IPS-18c (cell line): ENCODE data around the gene SPATA7.
"Not testable (repeated sequence)": the region's sequence is repeated elsewhere in the genome, so short reads cannot be mapped to it uniquely, and the experiment has no call there.

Source experiments
- H3K4me3 ChIP-seq: 2 replicates; pipeline ENCODE4 v1.7.0; 2013; ENCODE audit warnings: low read depth, mild to moderate bottlenecking, low read length, moderate library complexity; ENCODE audit not compliant: insufficient read depth
- H3K9me3 ChIP-seq: one replicate; pipeline ENCODE4 v1.6.1; 2013; ENCODE audit warnings: mild to moderate bottlenecking, low read length, moderate library complexity; ENCODE audit not compliant: control insufficient read depth, insufficient read depth

SPATA7 gene, protein sequence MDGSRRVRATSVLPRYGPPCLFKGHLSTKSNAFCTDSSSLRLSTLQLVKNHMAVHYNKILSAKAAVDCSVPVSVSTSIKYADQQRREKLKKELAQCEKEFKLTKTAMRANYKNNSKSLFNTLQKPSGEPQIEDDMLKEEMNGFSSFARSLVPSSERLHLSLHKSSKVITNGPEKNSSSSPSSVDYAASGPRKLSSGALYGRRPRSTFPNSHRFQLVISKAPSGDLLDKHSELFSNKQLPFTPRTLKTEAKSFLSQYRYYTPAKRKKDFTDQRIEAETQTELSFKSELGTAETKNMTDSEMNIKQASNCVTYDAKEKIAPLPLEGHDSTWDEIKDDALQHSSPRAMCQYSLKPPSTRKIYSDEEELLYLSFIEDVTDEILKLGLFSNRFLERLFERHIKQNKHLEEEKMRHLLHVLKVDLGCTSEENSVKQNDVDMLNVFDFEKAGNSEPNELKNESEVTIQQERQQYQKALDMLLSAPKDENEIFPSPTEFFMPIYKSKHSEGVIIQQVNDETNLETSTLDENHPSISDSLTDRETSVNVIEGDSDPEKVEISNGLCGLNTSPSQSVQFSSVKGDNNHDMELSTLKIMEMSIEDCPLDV

DNA sequence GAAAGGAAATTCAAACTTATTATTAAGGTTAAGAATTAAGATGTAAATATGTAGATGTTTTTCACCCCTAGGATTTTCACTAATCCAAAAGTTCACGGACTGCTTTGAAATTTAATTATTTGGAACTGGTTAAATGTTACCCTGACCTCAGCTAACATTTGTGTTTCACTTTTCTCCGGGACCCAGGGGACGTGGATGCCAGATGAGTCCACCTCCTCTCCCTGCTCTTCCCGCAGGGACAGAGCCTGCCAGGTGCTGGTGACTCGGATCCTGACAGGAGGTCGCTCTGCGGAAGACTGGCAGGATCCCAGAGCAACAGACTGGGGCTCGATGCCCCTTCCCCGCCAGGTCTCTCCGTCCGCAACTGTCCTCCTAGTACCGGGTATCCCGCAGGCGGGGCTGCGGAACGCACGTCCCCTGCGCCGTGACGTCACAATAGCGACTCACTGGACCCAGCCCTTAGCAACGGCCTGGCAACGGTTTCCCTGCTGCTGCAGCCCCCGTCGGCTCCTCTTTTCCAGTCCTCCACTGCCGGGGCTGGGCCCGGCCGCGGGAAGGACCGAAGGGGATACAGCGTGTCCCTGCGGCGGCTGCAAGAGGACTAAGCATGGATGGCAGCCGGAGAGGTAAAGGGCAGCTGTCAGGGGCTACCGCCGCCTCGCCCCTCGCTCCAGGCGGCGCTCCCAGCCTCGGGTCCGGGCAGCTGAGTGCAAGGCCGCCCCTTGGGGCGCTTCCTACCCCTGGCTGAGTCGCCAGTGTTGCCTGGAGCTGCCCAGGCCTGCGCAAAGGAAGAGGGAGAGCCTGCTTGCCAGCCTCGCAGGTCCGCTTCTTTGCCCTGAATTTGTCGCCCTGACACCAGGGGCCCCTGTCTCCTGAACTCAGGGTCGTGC, at the start of gene SPATA7:
Gene SPATA7, plus strand, starts transcription at position 446 of the 890 bp plus-strand sequence. Its CDS starts 162 bp downstream, at position 608.
- Histone ChIP-seq H3K9me3 (no peaks in the 10 kb centered on the region), H3K4me3 (peak within 1 kb of the TSS; percentile 67)

DNA sequence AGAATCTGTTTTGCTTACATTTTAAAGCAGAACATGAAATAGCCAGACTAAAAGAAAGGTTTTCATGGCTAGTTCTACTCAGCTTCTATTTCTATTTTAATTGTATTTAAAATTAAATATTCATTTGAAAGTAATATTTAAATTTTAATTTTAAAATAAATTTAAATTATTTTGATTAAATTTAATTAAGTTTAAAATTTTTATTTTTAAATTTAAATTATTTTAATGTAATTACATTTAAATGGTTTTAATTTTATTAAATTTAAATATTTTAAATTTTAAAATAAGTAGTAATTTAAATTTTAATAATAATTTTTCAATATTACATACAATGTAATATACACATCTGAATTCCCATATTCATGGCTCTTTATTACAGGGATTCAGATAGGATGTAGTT, 45.1 kb upstream of the SPATA7 start:
- Histone ChIP-seq H3K4me3 (no peak overlapping the region), H3K9me3 (no peaks in the 10 kb centered on the region)

DNA sequence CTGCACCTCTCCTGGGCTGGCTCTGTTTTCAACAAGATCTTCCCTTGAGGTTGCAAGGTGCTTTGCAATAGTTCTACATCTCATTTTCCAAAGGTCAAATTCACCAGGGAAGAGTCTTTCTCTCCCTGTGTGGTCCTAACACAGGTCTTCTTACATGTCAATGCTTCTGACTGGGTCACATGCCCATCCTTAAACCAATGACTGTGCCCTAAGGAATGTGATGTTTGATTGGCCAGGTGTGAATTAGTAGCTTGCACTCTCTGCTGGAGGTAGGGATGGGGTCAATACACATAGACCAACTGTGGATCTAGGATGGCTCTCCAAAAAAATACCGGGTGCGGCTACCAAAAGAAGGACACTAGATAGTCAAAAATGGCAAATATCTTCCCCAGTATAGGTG, 42.5 kb upstream of the SPATA7 start:
- Histone ChIP-seq H3K4me3 (no peak overlapping the region), H3K9me3 (no peaks in the 10 kb centered on the region)

DNA sequence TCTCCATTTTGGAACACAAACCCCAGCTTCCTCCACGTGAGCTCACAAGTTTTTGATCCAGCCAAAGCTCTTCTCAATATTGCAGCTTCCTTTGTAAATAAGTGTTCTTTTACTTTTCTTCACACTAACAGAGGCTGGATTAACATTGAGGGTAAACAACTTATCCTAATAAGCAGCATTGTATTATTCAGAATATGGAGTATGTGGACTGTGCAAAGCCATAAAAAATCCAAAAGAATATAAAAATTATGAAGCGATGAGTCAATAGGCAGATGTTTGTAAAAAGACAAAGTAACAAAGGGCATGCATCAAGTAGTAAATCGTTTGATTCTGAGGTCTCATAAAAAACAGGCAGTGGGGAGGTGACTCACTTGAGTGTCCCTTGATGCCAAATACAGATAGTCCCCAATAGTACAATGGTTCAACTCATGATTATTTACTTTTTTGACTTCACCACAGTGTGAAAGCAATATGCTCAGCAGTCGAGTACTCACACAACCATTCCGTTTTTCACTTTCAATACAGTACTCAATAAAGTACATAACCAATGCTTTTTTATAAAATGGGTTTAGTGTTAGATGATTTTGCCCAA, 39.3 kb upstream of the SPATA7 start:
- Histone ChIP-seq H3K9me3 (no peaks in the 10 kb centered on the region), H3K4me3 (no peak overlapping the region)

DNA sequence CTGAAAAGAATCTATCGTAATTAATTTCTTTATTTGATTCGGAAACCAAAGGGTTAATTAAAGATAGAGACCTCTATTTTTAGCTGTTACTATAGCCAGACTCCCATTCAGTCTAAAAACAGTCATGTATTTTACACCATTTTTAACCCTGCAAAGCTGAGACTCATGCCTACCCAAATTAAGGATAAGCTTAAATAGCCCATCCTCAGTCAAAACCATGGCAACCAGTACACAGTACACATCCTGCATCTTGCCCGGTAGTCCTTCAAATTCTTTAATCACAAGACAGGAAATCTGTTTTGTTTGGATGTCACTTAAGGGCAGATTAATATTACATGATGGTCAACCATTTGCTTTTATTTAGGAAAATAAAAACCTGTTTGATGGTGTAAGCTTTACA, 36.9 kb upstream of the SPATA7 start:
- Histone ChIP-seq H3K9me3 (no peaks in the 10 kb centered on the region), H3K4me3 (no peak overlapping the region)

DNA sequence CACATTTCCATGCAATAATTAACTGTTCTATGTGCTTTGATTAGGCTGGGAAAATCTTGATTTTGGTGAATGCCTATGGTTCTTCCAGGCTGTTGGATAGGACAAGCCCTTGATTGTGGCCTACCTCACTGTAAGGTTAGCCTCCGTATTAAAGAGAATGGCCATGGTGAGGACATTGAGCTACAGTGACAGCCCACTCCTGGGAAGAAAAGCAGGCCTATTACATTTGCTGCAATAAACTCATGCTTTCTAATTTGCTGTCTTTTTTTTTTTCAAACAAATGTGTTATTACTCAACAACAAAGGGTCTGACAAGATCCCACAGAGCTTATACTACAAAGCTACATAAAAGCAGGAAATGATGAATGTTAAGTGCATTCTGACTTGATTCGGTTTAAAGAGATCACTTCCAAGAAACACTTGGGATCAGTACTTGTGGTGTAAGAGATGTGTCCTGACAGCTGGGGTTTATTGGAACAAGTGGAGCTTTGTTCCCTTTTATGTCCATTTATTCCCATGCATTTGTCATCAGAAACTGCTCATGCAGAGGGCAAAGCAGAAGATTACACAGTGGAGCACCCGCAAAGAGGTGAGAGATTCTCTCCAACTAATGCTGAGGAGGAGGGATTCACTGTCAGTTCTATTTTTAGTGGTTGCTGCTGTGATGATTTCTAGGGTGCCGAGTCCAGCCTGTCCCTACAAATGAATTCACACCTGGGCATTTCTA, 33.3 kb upstream of the SPATA7 start:
- H3K4me3 ChIP-seq, result no peak overlapping the region
- no peaks in the 10 kb centered on the region for H3K9me3 ChIP-seq

DNA sequence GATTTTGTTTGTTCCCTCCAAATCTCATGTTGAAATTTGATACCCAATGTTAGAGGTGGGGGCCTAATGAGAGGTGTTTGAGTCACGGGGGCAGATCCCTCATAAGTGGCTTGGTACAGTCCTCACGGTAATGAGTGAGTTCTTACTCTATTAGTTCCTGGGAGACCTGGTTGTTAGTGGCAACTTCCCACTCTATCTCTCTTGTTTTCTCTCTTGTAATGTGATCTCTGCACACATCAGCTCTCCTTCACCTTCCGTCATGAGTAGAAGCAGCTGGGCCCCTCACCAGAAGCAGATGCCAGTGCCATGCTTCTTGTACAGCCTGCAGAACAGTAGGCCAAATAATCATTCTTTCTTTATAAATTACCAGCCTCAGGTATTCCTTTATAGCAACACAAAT, 32.8 kb upstream of the SPATA7 start:
- Histone ChIP-seq H3K9me3 (no peaks in the 10 kb centered on the region), H3K4me3 (no peak overlapping the region)

DNA sequence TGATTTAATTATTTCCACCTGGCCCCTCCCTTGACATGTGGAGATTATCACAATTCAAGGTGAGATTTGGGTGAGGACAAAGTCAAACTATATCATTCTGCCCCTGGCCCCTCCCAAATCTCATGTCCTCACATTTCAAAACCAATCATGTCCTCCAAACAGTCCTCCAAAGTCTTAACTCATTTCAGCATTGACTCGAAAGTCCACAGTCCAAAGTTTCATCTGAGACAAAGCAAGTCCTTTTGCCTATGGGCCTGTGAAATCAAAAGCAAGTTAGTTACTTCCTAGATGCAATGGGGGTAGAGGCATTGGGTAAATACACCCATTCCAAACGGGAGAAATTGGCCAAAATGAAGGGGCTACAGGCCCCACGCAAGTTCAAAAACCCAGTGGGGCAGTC, 31.1 kb upstream of the SPATA7 start:
- H3K4me3 ChIP-seq, result no peak overlapping the region
- H3K9me3 ChIP-seq, result no peaks in the 10 kb centered on the region

DNA sequence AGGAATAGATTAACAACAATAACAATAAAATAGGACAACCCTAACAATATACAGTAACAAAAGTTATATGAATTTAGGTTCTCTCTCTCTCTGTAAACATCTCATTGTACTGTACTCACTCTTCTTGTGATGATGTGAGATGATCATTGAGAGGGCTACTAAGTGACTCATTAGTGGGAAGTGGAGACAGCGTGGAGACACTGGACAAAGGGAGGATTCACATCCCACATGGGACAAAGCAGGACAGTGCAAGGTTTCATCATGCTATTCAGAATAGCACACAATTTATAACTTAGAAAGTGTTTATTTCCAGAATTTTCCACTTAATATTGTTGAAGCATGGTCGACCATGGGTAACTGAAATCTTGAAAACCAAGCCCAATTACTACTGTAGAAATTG, 26.0 kb upstream of the SPATA7 start:
- no peaks in the 10 kb centered on the region for H3K9me3 ChIP-seq
- no peak overlapping the region for H3K4me3 ChIP-seq

DNA sequence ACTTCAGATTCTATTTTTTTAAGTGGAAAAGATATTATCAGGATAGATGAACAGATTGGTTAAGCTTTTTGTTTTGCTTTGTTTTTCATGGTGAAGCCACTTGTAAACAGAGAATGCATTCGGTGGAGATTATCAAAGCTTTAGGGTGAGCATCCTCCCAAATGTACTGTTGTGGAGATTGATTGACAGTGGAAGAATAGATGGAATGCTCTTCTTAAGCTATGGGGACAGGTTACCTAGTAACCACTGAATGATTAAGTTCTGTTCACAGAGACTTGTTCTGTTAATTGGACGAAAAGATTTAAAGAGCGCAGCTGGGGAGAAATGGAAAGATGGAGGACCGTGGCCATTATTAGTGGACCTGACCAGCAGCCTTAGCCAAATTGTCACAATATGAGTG, 21.8 kb upstream of the SPATA7 start:
- no peaks in the 10 kb centered on the region for H3K9me3 ChIP-seq

DNA sequence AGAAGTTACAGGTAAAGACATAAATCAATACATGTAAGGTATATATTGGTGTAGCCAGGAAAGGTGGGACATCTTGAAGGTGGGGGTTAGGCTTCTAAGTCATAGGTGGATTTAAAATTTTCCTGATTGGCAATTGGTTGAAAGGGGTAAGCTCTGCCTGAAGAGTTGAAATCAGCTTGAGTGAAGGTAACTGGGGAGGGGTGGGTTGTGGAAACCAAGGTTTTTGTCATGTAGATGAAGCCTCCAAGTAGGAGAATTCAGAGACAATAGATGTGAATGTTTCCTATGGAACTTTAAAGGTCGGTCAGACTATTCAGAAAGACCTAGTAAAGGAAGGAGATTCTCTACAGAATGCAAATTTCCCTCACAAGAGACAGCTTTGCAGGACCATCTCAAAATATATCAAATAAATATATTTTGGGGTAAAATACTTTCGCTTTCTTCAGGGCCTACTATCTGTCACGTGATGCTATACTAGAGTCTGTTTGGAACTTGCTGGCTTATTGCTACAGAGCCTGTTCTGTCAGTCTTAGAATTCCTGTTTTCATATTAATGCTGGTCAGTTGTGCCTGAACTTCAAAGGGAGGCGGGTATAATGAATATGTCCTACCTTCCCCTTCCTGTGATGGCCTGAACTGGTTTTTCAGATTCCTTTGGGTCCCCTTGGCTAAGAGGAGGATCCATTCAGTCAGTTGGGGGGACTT, 20.6 kb upstream of the SPATA7 start:
- Histone ChIP-seq H3K4me3 (no peak overlapping the region), H3K9me3 (no peaks in the 10 kb centered on the region)

More for the DNA sequence above, 21.8 kb upstream of the SPATA7 start:
- no peak overlapping the region for H3K4me3 ChIP-seq

DNA sequence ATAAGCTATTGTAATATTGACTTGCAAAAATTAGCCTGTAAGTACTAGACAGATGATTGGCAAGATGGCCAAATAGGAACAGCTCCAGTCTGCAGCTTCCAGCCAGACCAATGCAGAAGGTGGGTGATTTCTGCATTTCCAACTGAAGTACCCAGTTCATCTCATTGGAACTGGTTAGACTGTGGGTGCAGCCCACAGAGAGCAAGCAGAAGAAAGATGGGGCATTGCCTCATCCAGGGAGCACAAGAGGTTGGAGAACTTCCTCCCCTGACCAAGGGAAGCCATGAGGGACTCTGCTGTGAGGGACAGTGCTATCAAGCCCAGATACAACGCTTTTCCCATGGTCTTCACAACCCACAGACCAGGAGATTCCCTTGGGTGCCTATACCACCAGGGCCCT, 16.0 kb upstream of the SPATA7 start:
- Histone ChIP-seq H3K4me3 (no peak overlapping the region), H3K9me3 (no peaks in the 10 kb centered on the region)

DNA sequence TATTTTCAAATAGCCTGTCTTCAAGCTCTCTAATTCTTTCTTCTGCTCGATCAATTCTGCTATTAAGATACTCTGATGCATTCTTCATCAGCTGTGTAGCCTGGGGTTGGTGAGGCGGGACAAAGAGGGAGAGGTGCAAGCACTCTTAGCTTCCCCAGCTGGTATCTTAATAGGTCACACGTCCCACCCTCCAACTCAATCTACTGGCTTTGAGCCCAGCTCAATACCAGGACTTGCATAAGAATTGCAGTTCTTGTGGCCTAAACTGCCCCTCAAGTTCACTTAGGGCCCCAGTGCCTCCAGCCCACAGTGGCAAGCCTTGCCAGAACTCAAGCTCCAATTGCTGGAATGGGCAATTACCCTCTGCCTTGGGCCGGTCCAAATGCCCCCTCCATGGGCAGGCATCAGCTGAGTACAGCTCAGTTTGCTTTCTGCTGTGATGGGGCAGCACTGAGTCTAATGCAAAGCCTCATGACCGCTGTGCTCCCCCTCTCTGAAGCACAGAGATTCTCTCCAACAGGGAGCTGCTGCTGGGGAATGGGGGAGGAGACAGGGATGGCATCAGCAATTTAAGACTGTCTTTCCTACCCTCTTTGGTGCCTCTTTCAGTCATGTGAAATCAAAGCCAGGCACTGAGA, 5.6 kb upstream of the SPATA7 start:
- Histone ChIP-seq H3K4me3 (no peak overlapping the region), H3K9me3 (no peaks in the 10 kb centered on the region)

DNA sequence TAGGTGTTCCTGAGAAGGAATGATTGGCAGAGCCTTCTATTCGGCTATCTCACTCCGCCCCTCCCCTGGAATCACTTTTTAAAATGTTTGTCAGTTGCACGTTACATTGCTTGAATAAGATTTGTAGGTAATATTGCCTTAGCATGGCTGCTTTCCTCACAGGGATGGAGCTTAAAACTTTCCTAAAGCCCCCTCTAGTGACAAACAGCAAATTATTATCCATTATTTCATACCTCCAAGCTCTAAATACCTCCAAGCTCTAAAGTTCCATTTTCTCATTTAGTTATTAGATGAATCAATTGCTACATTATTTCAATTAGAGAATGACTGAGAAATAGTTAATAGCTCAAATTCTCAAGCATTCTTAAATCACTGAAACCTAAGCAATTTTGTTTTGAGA, 5.1 kb upstream of the SPATA7 start:
- Histone ChIP-seq H3K9me3 (no peaks in the 10 kb centered on the region), H3K4me3 (no peak overlapping the region)

DNA sequence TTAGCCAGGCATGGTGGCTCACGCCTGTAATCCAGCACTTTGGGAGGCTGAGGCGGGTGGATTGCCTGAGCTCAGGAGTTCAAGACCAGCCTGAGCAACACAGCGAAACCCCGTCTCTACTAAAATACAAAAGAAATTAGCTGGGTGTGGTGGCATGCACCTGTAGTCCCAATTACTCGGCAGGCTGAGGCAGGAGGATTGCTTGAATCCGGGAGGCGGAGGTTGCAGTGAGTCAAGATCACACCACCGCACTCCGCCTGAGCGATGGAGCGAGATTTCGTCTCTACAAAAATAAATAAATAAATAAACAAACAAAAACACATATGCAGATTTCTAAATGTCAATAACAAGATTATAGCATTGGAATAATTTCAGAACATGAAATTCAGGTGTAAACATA, 3.8 kb upstream of the SPATA7 start:
- not testable (repeated sequence) for H3K9me3 ChIP-seq, H3K4me3 ChIP-seq

DNA sequence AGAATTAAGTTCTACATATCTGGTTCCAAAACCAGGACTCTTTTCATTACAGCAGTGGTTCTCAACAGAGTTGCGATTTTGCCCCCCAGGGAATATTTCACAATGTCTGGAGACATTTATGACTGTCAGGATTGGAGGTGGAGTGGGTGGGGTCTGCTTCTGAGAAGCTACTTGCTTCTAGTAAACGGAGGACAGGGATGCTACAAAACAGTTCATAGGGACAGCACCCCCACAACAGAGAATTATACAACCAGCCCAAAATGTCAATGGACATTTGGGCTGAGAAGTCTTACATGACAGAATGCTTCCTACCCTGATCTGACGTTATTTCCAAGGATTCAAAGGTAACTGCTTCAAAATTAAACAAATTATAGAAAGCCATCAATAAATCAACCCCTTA, 739 bp upstream of the SPATA7 start:
- no peaks in the 10 kb centered on the region for H3K9me3 ChIP-seq
- peak overlapping the region; percentile 67 for H3K4me3 ChIP-seq
